H9 (cell line): ENCODE data around the gene TNFAIP3. TPM values are rescaled to one million over a fixed set of nuclear protein-coding genes. Genes with fewer than 3 reads are reported as not detected.

ENCODE experiments used
- DNase-seq: peaks from one replicate; pipeline ENCODE4 v3.0.0-alpha.2; 2017
- H2AFZ ChIP-seq: one replicate; pipeline ENCODE4 v1.6.1; 2013; ENCODE audit warnings: mild to moderate bottlenecking, low read length, control low read depth, moderate library complexity
- H2AK5ac ChIP-seq: 2 replicates; pipeline ENCODE4 v1.6.1; 2013; ENCODE audit warnings: low read length, control low read depth, mixed read lengths; ENCODE audit not compliant: insufficient read length
- H2BK120ac ChIP-seq: one replicate; pipeline ENCODE4 v1.6.1; 2013; ENCODE audit warnings: low read depth, mild to moderate bottlenecking, low read length, control low read depth, inconsistent platforms; ENCODE audit not compliant: poor library complexity, severe bottlenecking
- H2BK12ac ChIP-seq: 2 replicates; pipeline ENCODE4 v1.6.1; 2013; ENCODE audit warnings: low read length, control low read depth, mixed read lengths, low read depth; ENCODE audit not compliant: insufficient read length
- H2BK15ac ChIP-seq: 2 replicates; pipeline ENCODE4 v1.6.1; 2013; ENCODE audit warnings: low read depth, low read length, control low read depth
- H2BK20ac ChIP-seq: one replicate; pipeline ENCODE4 v1.6.1; 2013; ENCODE audit warnings: low read depth, mild to moderate bottlenecking, low read length, control low read depth, inconsistent platforms; ENCODE audit not compliant: poor library complexity, severe bottlenecking
- H2BK5ac ChIP-seq: 2 replicates; pipeline ENCODE4 v1.6.1; 2013; ENCODE audit warnings: low read length, control low read depth, mixed read lengths; ENCODE audit not compliant: insufficient read length
- H3K14ac ChIP-seq: 2 replicates; pipeline ENCODE4 v1.6.1; 2013; ENCODE audit warnings: low read length, control low read depth; ENCODE audit not compliant: insufficient read depth
- H3K18ac ChIP-seq: 2 replicates; pipeline ENCODE4 v1.6.1; 2013; ENCODE audit warnings: low read depth, mild to moderate bottlenecking, mixed read lengths, low read length, control low read depth; ENCODE audit not compliant: insufficient read length
- H3K23ac ChIP-seq: 2 replicates; pipeline ENCODE4 v1.6.1; 2013; ENCODE audit warnings: low read length, control low read depth, mixed read lengths, low read depth; ENCODE audit not compliant: insufficient read length
- H3K23me2 ChIP-seq: 2 replicates; pipeline ENCODE4 v1.6.1; 2013; ENCODE audit warnings: low read depth, mild to moderate bottlenecking, mixed read lengths, low read length, control low read depth; ENCODE audit not compliant: insufficient read length, poor library complexity, severe bottlenecking
- H3K27ac ChIP-seq: 2 replicates; pipeline ENCODE4 v1.5.1; 2013; ENCODE audit warnings: low read length, control low read depth, mixed read lengths, low read depth; ENCODE audit not compliant: insufficient read length
- H3K27me3 ChIP-seq: 2 replicates; pipeline ENCODE4 v1.6.1; 2013; ENCODE audit warnings: low read length, control low read depth, inconsistent platforms; ENCODE audit not compliant: insufficient read depth
- H3K4ac ChIP-seq: 2 replicates; pipeline ENCODE4 v1.6.1; 2013; ENCODE audit warnings: low read depth, mild to moderate bottlenecking, control low read depth, inconsistent platforms, low read length, moderate library complexity
- H3K4me1 ChIP-seq: 2 replicates; pipeline ENCODE4 v1.6.1; 2013; ENCODE audit warnings: low read length, control low read depth, inconsistent platforms; ENCODE audit not compliant: insufficient read depth
- H3K4me2 ChIP-seq: 2 replicates; pipeline ENCODE4 v1.6.1; 2013; ENCODE audit warnings: low read length, control low read depth, mixed read lengths; ENCODE audit not compliant: insufficient read length, insufficient read depth
- H3K56ac ChIP-seq: 2 replicates; pipeline ENCODE4 v1.6.1; 2013; ENCODE audit warnings: low read depth, mild to moderate bottlenecking, mixed read lengths, low read length, control low read depth; ENCODE audit not compliant: insufficient read length
- H3K79me1 ChIP-seq: 2 replicates; pipeline ENCODE4 v1.6.1; 2013; ENCODE audit warnings: low read depth, mild to moderate bottlenecking, moderate library complexity, low read length, control low read depth, inconsistent platforms; ENCODE audit not compliant: insufficient read depth, poor library complexity, severe bottlenecking
- H3K79me2 ChIP-seq: 2 replicates; pipeline ENCODE4 v1.6.1; 2013; ENCODE audit warnings: low read length, control low read depth, inconsistent platforms; ENCODE audit not compliant: insufficient read depth
- H3K9ac ChIP-seq: 2 replicates; pipeline ENCODE4 v1.6.1; 2013; ENCODE audit warnings: low read length, control low read depth, mixed read lengths; ENCODE audit not compliant: insufficient read length; ENCODE audit errors: extremely low read depth
- H3K9me3 ChIP-seq: one replicate; pipeline ENCODE4 v1.6.1; 2013; ENCODE audit warnings: low read depth, low read length, inconsistent platforms; ENCODE audit not compliant: control insufficient read depth
- H3T11ph ChIP-seq: one replicate; pipeline ENCODE4 v1.6.1; 2013; ENCODE audit warnings: mild to moderate bottlenecking, low read length, control low read depth, inconsistent platforms
- H4K20me1 ChIP-seq: one replicate; pipeline ENCODE4 v1.6.1; 2013; ENCODE audit not compliant: control insufficient read depth, insufficient read length, insufficient read depth
- H4K5ac ChIP-seq: 2 replicates; pipeline ENCODE4 v1.6.1; 2013; ENCODE audit warnings: low read depth, mild to moderate bottlenecking, mixed read lengths, low read length, control low read depth; ENCODE audit not compliant: insufficient read length
- H4K8ac ChIP-seq: replicated peaks from 2 replicates; pipeline ENCODE4 v1.6.1; 2013; ENCODE audit warnings: low read length, control low read depth, mixed read lengths, low read depth; ENCODE audit not compliant: insufficient read length
- H4K91ac ChIP-seq: 2 replicates; pipeline ENCODE4 v1.6.1; 2013; ENCODE audit warnings: low read depth, mild to moderate bottlenecking, moderate library complexity, mixed read lengths, low read length, control low read depth; ENCODE audit not compliant: insufficient read length
- H3K27ac Mint-ChIP-seq, 3 experiments: 2 replicates in 2 of 3; 3 replicates in 1 of 3; pipeline ENCODE4 v1.8.0; 2020 to 2021; ENCODE audit warnings: mixed read lengths in 3 of 3, mild to moderate bottlenecking in 1 of 3, moderate library complexity in 1 of 3
- H3K27me3 Mint-ChIP-seq: 2 replicates; pipeline ENCODE4 v1.8.0; 2021; ENCODE audit warnings: low read depth, mild to moderate bottlenecking, moderate library complexity, mixed read lengths
- H3K36me3 Mint-ChIP-seq, 3 experiments: 2 replicates in 2 of 3; 3 replicates in 1 of 3; pipeline ENCODE4 v1.8.0; 2020 to 2021; ENCODE audit warnings: low read depth in 3 of 3, mixed read lengths in 3 of 3; ENCODE audit not compliant: insufficient read depth in 1 of 3
- H3K4me1 Mint-ChIP-seq, 2 experiments: 2 replicates each; pipeline ENCODE4 v1.8.0; 2020; ENCODE audit warnings: mixed read lengths in 2 of 2
- H3K4me3 Mint-ChIP-seq, 2 experiments: 2 replicates in 1 of 2; 3 replicates in 1 of 2; pipeline ENCODE4 v1.8.0; 2020 to 2021; ENCODE audit warnings: mild to moderate bottlenecking in 2 of 2, mixed read lengths in 2 of 2, moderate library complexity in 1 of 2
- H3K9me3 Mint-ChIP-seq, 2 experiments: 2 replicates in 1 of 2; 3 replicates in 1 of 2; pipeline ENCODE4 v1.8.0; 2020; ENCODE audit warnings: mild to moderate bottlenecking in 2 of 2, mixed read lengths in 2 of 2, moderate library complexity in 1 of 2
- WGBS: extraction: QIAGEN DNeasy Blood & Tissue Kit; methylation state at CpG from one replicate; pipeline ENCODE4 v1.1.7; 2013; ENCODE audit warnings: missing lambda C conversion rate, low lambda C conversion rate, mixed read lengths; ENCODE audit not compliant: insufficient read length; ENCODE audit errors: extremely low coverage; 5-methylcytosine and 5-hydroxymethylcytosine counted together
- total RNA-seq: library from RNA; stranded (reverse); gene quantifications from 2 replicates; pipeline ENCODE4 v1.2.1, GENCODE V29; 2021
- TF ChIP-seq, protein P1 (sequence below): fragments of 200-600 bp; sonication (generic); conservative IDR thresholded peaks from 3 replicates; pipeline ENCODE4 v1.8.0; 2021; ENCODE audit warnings: antibody characterized with exemption, mild to moderate bottlenecking

The TNFAIP3 gene
- total RNA-seq, 1 experiment from 2014 or later = 3.7 TPM

DNA sequence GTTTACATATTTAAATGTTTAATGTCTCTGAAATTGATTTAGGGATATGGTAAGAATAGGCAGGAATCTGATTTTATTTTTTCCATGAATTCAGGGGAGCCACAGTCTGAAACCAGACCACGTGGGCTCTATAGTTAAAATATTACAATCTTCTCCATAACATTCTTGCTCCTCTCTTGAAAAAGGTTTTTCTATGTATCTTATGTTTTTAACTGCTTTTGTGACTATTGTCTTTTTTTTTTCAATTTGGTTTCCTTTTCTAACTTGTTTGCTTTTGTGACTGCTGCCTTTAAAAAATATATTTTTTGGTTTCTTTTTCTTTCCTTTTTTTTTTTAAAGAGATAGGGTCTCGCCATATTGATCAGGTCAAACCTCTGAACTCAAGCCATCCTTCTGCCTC is 40.1 kb downstream of the TNFAIP3 start:
- Histone ChIP-seq H2BK12ac (no peak overlapping the region), H3K14ac (no peak overlapping the region), H4K8ac (no peak overlapping the region), H3K79me2 (no peaks in the 10 kb centered on the region), H2BK15ac (no peak overlapping the region), H3K9ac (no peak overlapping the region), H2AFZ (no peak overlapping the region), H4K20me1 (no peaks in the 10 kb centered on the region), H3K4me1 (no peaks in the 10 kb centered on the region), H2BK5ac (no peak overlapping the region), H3T11ph (no peak overlapping the region), H4K5ac (no peak overlapping the region), H4K91ac (no peak overlapping the region), H2AK5ac (no peak overlapping the region), H3K56ac (no peak overlapping the region), H2BK120ac (no peak overlapping the region), H2BK20ac (no peak overlapping the region), H3K27ac (no peak overlapping the region), H3K23ac (no peak overlapping the region), H3K79me1 (no peaks in the 10 kb centered on the region), H3K4me2 (no peak overlapping the region), H3K4ac (no peak overlapping the region), H3K23me2 (no peaks in the 10 kb centered on the region), H3K9me3 (no peaks in the 10 kb centered on the region), H3K18ac (no peak overlapping the region), H3K27me3 (no peaks in the 10 kb centered on the region)
- H3K4me1 Mint-ChIP-seq = peaks cover 0 to 4% of the 10 kb centered on the region in 2 experiments; a peak in 2 of 4 replicates
- H3K27me3 Mint-ChIP-seq = peaks cover 14% of the 10 kb centered on the region
- TF ChIP-seq, protein P1, sequence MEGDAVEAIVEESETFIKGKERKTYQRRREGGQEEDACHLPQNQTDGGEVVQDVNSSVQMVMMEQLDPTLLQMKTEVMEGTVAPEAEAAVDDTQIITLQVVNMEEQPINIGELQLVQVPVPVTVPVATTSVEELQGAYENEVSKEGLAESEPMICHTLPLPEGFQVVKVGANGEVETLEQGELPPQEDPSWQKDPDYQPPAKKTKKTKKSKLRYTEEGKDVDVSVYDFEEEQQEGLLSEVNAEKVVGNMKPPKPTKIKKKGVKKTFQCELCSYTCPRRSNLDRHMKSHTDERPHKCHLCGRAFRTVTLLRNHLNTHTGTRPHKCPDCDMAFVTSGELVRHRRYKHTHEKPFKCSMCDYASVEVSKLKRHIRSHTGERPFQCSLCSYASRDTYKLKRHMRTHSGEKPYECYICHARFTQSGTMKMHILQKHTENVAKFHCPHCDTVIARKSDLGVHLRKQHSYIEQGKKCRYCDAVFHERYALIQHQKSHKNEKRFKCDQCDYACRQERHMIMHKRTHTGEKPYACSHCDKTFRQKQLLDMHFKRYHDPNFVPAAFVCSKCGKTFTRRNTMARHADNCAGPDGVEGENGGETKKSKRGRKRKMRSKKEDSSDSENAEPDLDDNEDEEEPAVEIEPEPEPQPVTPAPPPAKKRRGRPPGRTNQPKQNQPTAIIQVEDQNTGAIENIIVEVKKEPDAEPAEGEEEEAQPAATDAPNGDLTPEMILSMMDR = no peak
- no CpG with 5 or more reads among the region's 2 CpGs for WGBS
- DNase-seq = no peak
- no peaks in the 10 kb centered on the region for H3K36me3 Mint-ChIP-seq
- H3K9me3 Mint-ChIP-seq = no peaks in the 10 kb centered on the region
- no peak overlapping the region for H3K4me3 Mint-ChIP-seq
- no peak overlapping the region for H3K27ac Mint-ChIP-seq
